Mucosa of descending colon (tissue), 3 donors: ENCODE measurements around the gene LRRIQ3. TPM values are rescaled to one million over a fixed set of nuclear protein-coding genes. Genes with fewer than 3 reads are reported as not detected.

Experiments used
- ATAC-seq: fragments of 200-7000 bp; cut with Tn5 transposase; one replicate; pipeline ENCODE4 v1.9.1; 2020; ENCODE audit warnings: mild to moderate bottlenecking, moderate library complexity
- DNase-seq, 3 donors: peaks; one replicate each; pipeline ENCODE4 v3.0.0-alpha.2; 2020
- H3K36me3 ChIP-seq: fragments of 200-600 bp; one replicate; pipeline ENCODE4 v1.8.0; 2021; ENCODE audit warnings: low read depth, mild to moderate bottlenecking
- H3K4me1 ChIP-seq: fragments of 200-600 bp; one replicate; pipeline ENCODE4 v1.8.0; 2021; ENCODE audit warnings: low read depth, mild to moderate bottlenecking
- H3K4me3 ChIP-seq: fragments of 200-600 bp; one replicate; pipeline ENCODE4 v1.8.0; 2021; ENCODE audit warnings: mild to moderate bottlenecking
- H3K9me3 ChIP-seq: fragments of 200-600 bp; one replicate; pipeline ENCODE4 v1.8.0; 2021; ENCODE audit warnings: mild to moderate bottlenecking
- CTCF ChIP-seq: fragments of 200-600 bp; IDR thresholded peaks from one replicate; pipeline ENCODE4 v1.8.0; 2022; ENCODE audit warnings: antibody characterized with exemption, mild to moderate bottlenecking
- intact Hi-C, 2 donors: fragments of 100-400 bp; cut with DNase I in 1 of 2; cut with micrococcal nuclease in 1 of 2; formaldehyde crosslinking; loops; one replicate each; pipeline versions ENCODE4 v1.11.0 to v1.11.1; 2022; cut with DNase I, micrococcal nuclease
- total RNA-seq, 3 donors: library from RNA; stranded (reverse); fragmentation: NEBNext Ultra II Directional in 2 of 3; extraction: Animal tissue kit (Norgen Biotek cat#: 25700) in 2 of 3; gene quantifications; one replicate each; pipeline versions ENCODE4 v1.2.1 to v1.2.4, GENCODE V29; 2021 to 2023
- donor health status: DM: no; HTN: no; CAD: no; lungs with moderate emphysema.
- donor health status: DM: no; HTN: no; CAD: no.
- donor health status: DM: no; HTN: yes; CAD: no.

LRRIQ3 gene
- total RNA-seq, 3 donors from 2014 or later, result 0.38 to 0.72 (median 0.63) TPM

GRCh38 chr1:74003806-74004205 is 194.2 kb downstream of the LRRIQ3 start:
- Histone ChIP-seq H3K4me1 (no peaks in the 10 kb centered on the region), H3K9me3 (no peaks in the 10 kb centered on the region), H3K36me3 (no peaks in the 10 kb centered on the region), H3K4me3 (no peak overlapping the region)
- no peak for TF ChIP-seq CTCF
- ATAC-seq, result no peak
- DNase-seq, result no peak
- intact Hi-C loops, result no loop called here

GRCh38 chr1:73998348-73998959 is 199.5 kb downstream of the LRRIQ3 start:
- no peak for DNase-seq
- Histone ChIP-seq H3K4me3 (no peak overlapping the region), H3K36me3 (no peaks in the 10 kb centered on the region), H3K4me1 (no peaks in the 10 kb centered on the region), H3K9me3 (no peaks in the 10 kb centered on the region)
- ATAC-seq, result no peak
- TF ChIP-seq CTCF, result no peak
- intact Hi-C loops, result no loop called here

GRCh38 chr1:73980324-73981040 is 217.5 kb downstream of the LRRIQ3 start:
- H3K9me3 ChIP-seq, result no peaks in the 10 kb centered on the region
- intact Hi-C loops, result no loop called here
- no peak for TF ChIP-seq CTCF
- H3K4me1 ChIP-seq, result no peaks in the 10 kb centered on the region
- ATAC-seq (peak; percentile 56), DNase-seq (no peak)
- H3K36me3 ChIP-seq, result no peaks in the 10 kb centered on the region
- no peak overlapping the region for H3K4me3 ChIP-seq

- no peaks in the 10 kb centered on the region for H3K36me3 ChIP-seq
- intact Hi-C loops, result no loop called here
- no peak for TF ChIP-seq CTCF
- DNase-seq (no peak), ATAC-seq (no peak)
- no peaks in the 10 kb centered on the region for H3K4me1 ChIP-seq
- no peaks in the 10 kb centered on the region for H3K9me3 ChIP-seq
- H3K4me3 ChIP-seq, result no peak overlapping the region
Measured at GRCh38 chr1:73979684-73980083, 218.3 kb downstream of the LRRIQ3 start.

GRCh38 chr1:73978964-73979363 is 219.0 kb downstream of the LRRIQ3 start:
- intact Hi-C loops, result no loop called here
- TF ChIP-seq CTCF, result no peak

More at GRCh38 chr1:73978964-73979363, 219.0 kb downstream of the LRRIQ3 start:
- H3K4me3 ChIP-seq, result no peak overlapping the region
- H3K9me3 ChIP-seq, result no peaks in the 10 kb centered on the region
- no peaks in the 10 kb centered on the region for H3K4me1 ChIP-seq
- DNase-seq (no peak), ATAC-seq (no peak)
- H3K36me3 ChIP-seq, result no peaks in the 10 kb centered on the region

Other genes with a start within 250 kb of the LRRIQ3 start
- gene FPGT, start 66 bp upstream of the LRRIQ3 start, total RNA-seq, result 10 to 100 TPM; 20.5 to 28.8 (median 22.1) TPM
- 1 to 10 TPM in 2 of 3 donors, under 1 TPM in 1; 0.72 to 1.1 (median 1.1) TPM for gene TNNI3K, start 37.2 kb upstream of the LRRIQ3 start, total RNA-seq